ENCODE measurements around the gene SLC5A5.
"Not testable (repeated sequence)": the region's sequence is repeated elsewhere in the genome, so short reads cannot be mapped to it uniquely, and the experiment has no call there.

The SLC5A5 gene

DNA sequence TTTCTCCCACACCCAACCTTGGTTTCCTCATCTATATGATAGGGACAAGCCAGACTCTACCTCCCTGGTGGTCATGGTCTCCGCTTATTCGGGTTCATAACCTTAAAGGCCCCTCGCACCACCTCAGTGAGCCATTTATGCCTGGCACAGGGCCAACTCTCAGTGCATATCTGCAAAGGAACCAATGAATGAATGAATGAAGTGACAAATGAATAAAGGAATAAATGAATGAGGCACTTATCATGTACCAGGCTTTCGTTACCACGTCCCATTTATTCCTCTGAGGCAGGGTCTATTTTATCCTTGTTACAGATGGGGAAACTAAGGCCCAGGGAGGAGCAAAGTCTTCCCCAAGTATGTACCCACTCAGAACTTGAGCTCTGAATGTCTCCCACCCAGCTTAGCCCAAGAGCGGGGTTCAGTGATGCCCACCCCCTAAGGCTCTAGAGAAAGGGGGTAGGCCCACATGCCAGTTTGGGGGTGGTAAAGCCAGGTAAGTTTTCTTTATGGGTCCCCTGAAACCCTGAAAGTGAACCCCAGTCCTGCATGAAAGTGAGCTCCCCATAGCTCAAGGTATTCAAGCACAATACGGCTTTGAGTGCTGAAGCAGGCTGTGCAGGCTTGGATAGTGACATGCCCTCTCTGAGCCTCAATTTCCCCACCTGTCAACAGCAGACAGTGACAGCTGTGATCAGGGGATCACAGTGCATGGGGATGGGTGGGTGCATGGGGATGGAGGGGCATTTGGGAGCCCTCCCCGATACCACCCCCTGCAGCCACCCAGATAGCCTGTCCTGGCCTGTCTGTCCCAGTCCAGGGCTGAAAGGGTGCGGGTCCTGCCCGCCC lies 490 bp upstream of the SLC5A5 start:
- no peak for DNase-seq (ENCODE audit: low read depth)

DNA sequence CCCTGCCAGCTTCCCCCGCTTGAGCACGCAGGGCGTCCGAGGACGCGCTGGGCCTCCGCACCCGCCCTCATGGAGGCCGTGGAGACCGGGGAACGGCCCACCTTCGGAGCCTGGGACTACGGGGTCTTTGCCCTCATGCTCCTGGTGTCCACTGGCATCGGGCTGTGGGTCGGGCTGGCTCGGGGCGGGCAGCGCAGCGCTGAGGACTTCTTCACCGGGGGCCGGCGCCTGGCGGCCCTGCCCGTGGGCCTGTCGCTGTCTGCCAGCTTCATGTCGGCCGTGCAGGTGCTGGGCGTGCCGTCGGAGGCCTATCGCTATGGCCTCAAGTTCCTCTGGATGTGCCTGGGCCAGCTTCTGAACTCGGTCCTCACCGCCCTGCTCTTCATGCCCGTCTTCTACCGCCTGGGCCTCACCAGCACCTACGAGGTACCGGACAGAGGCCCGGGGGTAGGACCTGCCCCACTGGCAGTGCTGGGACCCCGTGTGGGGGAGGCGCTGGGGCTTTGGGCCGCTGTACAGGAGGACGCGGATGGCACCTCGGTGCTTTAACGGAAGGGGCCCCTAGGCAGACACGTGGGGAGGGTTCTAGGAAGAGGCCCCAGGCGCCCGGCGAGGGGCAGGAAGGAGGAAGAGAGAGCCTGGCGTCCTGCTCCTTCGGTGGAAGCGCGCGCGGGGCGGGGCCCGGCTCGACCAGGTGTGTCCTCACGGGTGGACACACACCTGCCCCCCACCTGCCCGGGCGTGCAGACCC lies 681 bp downstream of the SLC5A5 start:
- no peak for DNase-seq (ENCODE audit: low read depth)

DNA sequence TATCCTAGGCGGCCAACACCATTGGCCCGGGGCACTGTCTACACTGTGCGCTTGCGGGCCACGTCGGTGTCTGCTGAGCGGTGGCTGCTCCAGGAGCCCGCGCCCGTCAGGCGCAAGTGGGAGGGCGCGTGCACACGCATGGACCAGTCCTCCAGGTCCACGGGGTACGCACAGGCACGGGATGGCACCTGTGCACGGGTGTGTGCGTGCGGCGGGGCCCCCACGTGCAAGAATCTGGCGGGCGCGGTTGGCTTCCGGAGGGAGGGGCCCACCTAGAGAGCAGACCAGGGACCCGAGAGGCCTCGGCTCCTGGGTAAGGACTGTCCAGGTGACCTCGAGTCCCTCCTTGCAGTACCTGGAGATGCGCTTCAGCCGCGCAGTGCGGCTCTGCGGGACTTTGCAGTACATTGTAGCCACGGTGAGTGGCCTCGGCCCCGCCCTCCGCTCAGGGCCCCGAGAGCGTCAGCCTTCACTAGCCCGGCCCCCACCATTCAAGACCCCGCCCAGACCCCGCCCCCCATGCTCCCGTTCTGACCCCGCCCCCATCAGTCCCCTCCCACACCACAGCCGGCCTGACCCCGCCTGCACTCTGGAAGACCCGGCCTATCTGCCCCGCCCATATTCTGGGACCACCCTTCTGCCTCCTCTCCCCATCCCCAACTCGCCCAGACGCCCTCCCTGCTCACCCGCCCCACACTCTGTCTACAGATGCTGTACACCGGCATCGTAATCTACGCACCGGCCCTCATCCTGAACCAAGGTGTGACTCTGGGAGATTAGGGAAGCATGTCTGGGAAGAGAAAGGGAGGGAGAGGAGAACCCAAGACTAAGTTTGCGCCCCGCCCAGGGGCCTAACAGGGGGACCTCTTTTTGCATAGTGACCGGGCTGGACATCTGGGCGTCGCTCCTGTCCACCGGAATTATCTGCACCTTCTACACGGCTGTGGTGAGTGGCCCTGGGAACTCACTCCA lies 2.3 kb downstream of the SLC5A5 start:
- peak; percentile 64 for DNase-seq (ENCODE audit: low read depth)

DNA sequence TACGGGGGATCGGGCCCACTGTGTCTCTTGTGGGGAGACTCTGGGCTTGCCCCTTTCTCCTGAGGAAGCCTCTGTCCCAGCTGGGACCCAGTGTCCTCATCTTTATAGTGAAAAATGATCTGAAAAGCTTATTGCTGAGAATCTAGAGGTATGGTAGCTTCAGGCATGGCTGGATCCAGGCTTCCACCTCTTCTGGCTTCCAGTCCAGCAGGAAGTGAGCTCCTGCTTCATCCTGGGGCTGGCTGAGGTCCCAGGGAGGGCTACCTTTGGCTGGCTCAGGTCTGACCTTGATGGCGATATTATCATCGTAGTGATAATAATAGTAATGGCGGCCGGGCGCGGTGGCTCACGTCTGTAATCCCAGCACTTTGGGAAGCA lies 3.0 kb downstream of the SLC5A5 start:
- DNase-seq (ENCODE audit: low read depth): no peak

DNA sequence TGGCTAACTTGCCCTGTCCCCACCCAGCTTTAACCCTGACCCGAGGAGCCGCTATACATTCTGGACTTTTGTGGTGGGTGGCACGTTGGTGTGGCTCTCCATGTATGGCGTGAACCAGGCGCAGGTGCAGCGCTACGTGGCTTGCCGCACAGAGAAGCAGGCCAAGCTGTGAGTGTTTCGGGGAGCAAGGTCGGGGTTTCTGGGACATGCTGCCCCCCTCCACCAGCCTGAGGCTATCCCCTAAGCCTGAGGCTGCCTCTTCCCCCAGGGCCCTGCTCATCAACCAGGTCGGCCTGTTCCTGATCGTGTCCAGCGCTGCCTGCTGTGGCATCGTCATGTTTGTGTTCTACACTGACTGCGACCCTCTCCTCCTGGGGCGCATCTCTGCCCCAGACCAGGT lies 6.0 kb downstream of the SLC5A5 start:
- DNase-seq (ENCODE audit: low read depth): no peak

DNA sequence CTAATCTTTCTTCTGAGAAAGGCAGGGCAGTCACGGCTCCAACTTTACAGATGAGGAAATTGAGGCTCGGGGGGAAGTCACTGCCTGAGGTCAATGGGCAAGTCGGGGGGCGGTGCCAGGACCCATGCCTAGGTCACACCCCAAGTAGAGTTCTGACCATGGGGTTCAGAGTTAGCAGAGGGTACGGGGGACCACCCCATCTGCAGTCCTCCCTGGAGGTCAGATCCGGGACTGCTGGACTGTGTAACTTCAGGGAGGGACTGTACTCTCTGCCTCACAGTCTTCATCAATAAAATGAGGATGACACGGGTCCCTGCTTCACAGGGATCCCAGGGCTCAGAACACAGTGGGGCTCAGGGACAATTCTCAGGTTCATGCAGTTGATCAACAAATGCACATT lies 7.7 kb downstream of the SLC5A5 start:
- no peak for DNase-seq (ENCODE audit: low read depth)

DNA sequence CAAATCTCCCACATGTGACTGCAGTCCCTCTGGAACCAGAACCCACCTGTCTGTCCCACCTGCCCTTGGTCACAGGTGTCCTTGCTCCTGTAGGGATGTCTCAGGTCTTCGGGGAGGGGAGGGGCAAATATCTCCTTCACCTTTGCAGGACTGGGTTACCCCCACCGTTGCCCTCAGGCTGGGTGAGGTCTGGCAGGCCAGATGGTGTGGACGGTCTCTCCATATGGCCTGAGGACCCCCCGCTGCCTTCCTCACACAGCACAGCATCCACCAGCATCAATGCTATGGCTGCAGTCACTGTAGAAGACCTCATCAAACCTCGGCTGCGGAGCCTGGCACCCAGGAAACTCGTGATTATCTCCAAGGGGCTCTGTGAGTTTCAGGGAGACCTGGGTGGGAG lies 10.0 kb downstream of the SLC5A5 start:
- no peak for DNase-seq (ENCODE audit: low read depth)

DNA sequence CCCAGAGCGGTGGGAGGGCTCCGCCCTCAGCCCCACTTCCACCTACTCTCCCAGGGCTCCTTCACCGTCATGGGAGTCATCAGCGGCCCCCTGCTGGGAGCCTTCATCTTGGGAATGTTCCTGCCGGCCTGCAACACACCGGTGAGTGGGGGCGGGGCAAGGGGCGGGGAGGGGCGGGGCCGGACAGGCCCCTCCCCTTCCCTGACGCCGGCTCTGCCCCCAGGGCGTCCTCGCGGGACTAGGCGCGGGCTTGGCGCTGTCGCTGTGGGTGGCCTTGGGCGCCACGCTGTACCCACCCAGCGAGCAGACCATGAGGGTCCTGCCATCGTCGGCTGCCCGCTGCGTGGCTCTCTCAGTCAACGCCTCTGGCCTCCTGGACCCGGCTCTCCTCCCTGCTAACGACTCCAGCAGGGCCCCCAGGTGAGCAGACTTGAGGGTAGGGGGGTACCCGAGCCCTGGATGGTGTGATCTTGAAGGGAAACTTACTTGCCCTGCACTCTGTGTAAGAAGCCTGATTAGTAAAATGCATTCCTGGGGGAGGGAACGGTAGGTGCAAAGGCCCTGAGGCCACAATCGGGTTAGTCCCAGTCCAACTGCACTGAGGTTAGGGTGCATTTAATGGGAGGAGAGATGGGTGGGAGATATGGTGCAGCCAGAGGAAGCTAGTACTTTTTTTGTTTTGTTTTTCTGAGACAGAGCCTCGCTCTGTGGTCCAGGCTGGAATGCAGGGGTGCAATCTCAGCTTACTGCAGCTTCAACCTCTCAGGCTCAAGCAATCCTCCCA lies 12.1 kb downstream of the SLC5A5 start:
- DNase-seq (ENCODE audit: low read depth): no peak

DNA sequence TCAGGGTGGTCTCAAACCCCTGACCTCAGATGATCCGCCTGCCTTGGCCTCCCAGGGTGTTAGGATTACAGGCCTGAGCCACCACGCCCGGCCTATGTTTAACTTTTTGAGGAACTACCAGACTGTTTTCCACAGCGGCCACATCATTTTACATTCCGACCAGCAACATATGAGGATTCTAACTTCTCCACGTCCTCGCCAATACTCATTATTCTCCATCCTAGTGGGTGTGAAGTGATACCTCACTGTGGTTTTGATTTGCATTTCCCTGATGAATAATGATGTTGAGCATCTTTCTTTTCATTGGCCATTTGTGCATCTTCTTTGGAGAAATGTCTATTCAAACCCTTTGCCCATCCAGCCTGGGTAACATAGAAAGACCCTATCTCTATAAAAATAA lies 14.8 kb downstream of the SLC5A5 start:
- no peak for DNase-seq (ENCODE audit: low read depth)

DNA sequence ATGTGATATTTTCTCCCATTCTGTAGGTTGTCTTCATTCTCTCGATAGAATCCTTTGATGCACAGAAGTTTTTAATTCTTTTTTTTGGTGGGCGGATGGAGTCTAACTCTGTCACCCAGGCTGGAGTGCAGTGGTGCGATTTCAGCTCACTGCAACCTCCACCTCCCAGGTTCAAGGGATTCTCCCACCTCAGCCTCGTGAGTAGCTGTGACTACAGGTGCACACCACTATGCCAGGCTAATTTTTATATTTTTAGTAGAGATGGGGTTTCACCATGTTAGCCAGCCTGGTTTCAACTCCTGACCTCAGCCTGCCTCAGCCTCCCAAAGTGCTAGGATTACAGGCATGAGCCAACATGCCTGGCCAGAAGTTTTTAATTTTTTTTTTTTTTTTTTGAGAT lies 15.5 kb downstream of the SLC5A5 start:
- DNase-seq (ENCODE audit: low read depth): not testable (repeated sequence)

DNA sequence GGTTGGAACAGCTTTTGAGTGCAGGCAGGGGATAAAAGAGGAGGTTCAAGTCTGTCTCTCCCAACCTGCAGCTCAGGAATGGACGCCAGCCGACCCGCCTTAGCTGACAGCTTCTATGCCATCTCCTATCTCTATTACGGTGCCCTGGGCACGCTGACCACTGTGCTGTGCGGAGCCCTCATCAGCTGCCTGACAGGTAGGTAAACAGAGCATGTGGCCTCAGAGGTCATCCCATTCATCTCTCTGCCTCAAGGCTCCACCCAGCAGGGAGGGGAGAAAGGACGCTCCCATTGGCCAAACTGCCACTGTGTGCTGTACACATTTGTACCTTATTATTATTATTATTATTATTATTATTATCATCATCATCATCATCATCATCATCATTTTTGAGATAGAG lies 16.5 kb downstream of the SLC5A5 start:
- DNase-seq (ENCODE audit: low read depth): no peak

DNA sequence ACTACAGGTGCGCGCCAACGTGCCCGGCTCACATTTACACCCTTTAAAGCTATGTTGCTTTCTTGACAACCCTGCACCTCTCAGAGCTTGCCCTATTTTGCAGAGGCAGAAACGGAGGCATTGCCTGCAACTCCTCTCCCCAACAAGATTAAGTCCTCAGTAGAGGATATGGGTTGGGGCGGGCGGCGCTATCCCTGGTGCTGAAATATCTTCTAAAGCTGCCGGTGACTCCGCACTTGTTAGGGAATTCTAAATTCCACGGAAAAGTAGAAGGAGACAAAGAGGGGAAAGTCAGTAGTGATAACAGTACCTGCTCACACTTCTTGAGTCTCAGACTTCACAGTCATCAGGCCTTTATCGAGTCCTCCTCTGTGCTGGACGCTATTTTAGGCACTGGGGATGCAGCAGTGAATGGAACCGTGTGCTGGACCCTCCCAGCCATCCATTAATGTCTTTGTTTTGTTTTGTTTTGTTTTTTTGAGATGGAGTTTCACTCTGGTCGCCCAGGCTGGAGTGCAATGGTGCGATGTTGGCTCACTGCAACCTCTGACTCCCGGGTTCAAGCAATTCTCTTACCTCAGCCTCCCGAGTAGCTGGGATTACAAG lies 18.0 kb downstream of the SLC5A5 start:
- DNase-seq (ENCODE audit: low read depth): no peak

DNA sequence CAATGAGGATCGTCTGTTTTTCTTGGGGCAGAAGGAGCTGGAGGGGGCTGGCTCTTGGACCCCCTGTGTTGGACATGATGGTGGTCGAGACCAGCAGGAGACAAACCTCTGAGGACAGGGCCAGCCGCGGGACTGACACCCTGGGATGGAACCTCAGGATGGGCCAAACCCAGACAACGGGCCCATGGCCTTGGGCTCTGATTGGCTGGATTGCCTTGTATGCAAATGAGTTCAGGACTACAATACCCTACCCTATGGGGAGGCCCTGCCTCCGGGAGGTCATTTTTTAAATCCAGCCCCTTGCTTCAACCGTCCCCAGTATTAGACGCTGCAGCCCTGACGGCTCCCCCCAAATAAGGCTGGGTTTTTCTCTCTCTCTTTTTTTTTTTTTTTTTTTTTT lies 22.0 kb downstream of the SLC5A5 start:
- no peak for DNase-seq (ENCODE audit: low read depth)

DNA sequence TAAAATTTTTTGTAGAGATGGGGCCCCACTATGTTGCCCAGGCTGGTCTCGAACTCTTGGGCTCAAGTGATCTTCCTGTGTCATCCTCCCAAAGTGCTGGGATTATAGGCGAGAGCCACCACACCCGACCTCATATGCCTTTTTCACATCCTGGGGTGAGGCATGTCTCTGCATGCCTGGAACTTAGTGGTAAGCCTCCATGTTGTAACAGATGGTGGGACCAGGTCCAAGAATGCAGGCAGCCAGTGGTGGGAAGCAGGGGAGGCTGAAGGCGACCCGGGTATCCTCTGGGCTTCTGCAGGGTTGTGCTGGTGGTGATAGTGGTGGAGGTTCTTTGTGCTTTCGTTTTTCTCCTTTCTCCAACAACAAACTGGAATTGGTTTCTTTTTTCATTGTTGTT lies 31.0 kb downstream of the SLC5A5 start:
- DNase-seq (ENCODE audit: low read depth): no peak

DNA sequence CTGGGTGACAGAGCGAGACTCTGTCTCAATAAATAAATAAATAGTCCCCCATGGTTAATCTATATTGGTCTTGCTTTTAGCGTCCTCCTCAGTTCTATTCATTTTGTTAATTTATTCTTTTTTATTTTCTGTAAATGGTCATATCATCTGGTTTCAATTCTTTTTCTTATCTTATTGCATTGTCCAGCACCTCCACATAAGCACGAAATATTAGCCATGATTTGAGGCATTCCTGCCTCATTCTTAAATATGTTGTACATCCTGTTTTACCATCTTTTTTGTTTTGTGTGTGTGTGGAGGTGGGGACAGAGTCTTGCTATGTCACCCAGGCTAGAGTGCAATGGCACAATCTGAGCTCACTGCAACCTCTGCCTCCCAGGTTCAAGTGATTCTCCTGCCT lies 36.5 kb downstream of the SLC5A5 start:
- DNase-seq (ENCODE audit: low read depth): no peak

DNA sequence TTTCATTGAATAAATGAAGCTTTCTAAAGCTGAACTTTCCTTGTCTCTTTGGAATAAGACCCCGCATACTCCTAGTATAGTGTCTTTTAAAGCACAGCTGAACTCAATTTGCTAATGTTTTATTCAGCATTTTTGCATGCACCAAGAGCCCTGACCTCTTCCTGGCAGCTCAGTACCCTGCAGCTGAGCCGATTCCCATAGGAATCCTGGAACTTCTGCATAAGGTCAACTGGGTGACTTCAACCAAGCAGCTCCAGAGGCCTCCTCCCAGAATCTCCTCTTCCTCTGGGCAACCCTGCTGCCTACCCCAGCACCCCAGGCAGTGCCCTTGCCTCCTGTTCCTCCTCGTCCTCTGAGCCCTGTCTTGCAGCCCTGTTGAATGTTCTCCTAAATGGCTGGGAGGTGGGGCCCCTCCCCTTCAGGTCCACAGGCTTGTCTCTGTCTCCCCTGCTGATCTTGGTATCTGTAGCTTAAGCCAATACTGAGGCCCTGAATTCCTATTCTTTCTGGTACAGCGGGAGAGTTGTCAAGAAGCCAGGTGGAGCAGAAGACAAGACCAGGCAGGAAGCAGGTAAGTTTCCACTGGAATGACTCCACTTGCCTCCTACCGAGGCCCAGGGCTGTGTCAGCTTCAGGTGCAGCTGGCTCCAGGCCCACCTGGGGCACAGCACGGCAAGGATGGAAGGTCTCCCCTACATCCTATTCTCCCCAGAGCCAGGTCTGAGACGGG lies 37.4 kb downstream of the SLC5A5 start:
- no peak for DNase-seq (ENCODE audit: low read depth)

DNA sequence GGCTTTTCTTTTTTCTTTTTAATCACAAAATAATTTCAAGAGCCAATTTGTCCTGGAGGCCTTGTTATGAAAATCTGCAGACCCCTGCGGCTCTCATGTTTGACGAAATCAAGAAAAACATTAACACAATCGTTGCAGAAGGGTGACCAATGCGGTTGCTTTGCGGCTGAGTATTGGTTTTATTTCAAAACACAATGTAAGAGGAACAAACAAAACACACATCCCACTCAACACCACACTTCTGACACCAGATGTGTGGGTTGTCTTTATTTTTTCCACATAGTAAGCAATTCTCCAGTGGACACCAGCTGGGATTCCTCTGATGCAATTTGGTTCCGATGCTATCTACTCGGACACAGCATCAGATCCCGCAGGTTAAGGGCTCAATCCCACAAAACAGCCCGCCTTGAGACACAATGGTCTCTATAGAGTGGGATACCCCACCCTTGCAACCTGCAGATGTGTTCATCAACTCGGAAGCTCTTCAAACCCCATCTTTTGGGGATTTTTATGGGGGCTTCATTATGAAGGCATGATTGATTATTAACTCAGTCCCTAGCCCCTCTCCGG lies 39.1 kb downstream of the SLC5A5 start:
- no peak for DNase-seq (ENCODE audit: low read depth)

DNA sequence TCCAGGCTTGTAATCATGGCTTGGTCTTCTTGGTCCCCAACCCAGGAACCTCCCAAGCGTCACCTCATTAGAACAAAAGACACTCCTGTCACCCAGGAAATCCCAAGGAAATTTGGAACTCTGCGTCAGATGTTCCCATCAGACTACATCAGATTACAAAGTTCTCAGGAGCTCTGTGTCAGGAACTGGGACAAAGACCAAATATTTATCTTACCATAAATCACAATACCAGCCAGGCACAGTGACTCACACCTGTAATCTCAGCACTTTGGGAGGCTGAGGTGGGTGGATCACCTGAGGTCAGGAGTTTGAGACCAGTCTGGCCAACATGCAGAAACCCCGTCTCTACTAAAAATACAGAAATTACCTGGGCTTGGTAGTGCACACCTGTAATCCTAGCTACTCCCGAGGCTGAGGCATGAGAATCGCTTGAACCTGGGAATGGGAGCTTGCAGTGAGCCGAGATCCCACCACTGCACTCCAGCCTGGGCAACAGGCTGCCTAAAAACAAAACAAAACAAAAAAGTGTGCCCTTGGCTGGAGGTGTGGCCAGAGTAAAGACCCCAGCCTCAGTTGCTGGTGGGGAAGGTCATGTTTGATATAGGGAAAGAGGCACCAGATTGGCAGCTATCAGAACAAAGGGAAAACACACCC lies 44.3 kb downstream of the SLC5A5 start:
- no peak for DNase-seq (ENCODE audit: low read depth)

DNA sequence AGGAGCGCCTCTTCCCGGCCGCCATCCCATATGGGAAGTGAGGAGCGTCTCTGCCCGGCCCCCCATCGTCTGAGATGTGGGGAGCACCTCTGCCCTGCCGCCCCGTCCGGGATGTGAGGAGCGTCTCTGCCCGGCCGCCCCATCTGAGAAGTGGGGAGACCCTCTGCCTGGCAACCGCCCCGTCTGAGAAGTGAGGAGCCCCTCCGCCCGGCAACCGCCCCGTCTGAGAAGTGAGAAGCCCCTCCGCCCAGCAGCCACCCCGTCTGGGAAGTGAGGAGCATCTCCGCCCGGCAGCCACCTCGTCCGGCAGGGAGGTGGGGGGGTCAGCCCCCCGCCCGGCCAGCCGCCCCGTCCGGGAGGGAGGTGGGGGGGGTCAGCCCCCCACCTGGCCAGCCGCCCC lies 46.4 kb downstream of the SLC5A5 start:
- not testable (repeated sequence) for DNase-seq (ENCODE audit: low read depth)

DNA sequence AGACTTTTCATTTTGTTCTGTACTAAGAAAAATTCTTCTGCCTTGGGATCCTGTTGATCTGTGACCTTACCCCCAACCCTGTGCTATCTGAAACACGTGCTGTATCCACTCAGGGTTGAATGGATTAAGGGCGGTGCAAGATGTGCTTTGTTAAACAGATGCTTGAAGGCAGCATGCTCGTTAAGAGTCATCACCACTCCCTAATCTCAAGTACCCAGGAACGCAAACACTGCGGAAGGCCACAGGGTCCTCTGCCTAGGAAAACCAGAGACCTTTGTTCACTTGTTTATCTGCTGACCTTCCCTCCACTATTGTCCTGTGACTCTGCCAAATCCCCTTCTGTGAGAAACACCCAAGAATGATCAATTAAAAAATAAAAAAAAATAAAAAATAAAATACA lies 47.4 kb downstream of the SLC5A5 start:
- DNase-seq (ENCODE audit: low read depth): not testable (repeated sequence)
